PFSK-1 (cell line): Measurements from ENCODE around the gene BPI.

Experiments
- FOXP2 ChIP-seq: optimal IDR thresholded peaks from 2 replicates; pipeline ENCODE3; 2011; ENCODE audit warnings: borderline replicate concordance, control low read depth, inconsistent platforms; ENCODE audit not compliant: insufficient read depth; ENCODE audit errors: extremely low read length, extremely low read depth
- POLR2AphosphoS5 ChIP-seq: IDR thresholded peaks from 2 replicates; pipeline ENCODE4 v1.6.1; 2012; ENCODE audit warnings: low read depth, mild to moderate bottlenecking, control low read depth, low read length, moderate library complexity
- REST ChIP-seq, 2 experiments: IDR thresholded peaks; 2 replicates each; pipeline versions ENCODE4 v1.6.1 to v1.8.0; 2011 to 2012; ENCODE audit warnings: low read depth in 2 of 2, low read length in 2 of 2, control low read depth in 1 of 2, inconsistent platforms in 1 of 2, mild to moderate bottlenecking in 1 of 2, moderate library complexity in 1 of 2; ENCODE audit not compliant: insufficient read depth in 1 of 2
- SIN3A ChIP-seq: IDR thresholded peaks from 2 replicates; pipeline ENCODE4 v1.6.1; 2012; ENCODE audit warnings: mild to moderate bottlenecking, low read length, moderate library complexity, borderline replicate concordance; ENCODE audit not compliant: insufficient read depth
- TAF1 ChIP-seq: IDR thresholded peaks from 2 replicates; pipeline ENCODE4 v1.6.1; 2012; ENCODE audit warnings: low read length, control low read depth, borderline replicate concordance; ENCODE audit not compliant: insufficient read depth

The BPI gene

GRCh38 chr20:38271608-38272120, 32.3 kb upstream of the BPI start:
- no peak for TF ChIP-seq TAF1
- TF ChIP-seq REST (IDR thresholded peaks at IDR 0.05; ENCODE audit: insufficient read depth in 1 of 2, low read depth in 2 of 2, low read length in 2 of 2) = no peak
- TF ChIP-seq POLR2AphosphoS5 = no peak
- TF ChIP-seq SIN3A = no peak
- no peak for TF ChIP-seq FOXP2

DNA sequence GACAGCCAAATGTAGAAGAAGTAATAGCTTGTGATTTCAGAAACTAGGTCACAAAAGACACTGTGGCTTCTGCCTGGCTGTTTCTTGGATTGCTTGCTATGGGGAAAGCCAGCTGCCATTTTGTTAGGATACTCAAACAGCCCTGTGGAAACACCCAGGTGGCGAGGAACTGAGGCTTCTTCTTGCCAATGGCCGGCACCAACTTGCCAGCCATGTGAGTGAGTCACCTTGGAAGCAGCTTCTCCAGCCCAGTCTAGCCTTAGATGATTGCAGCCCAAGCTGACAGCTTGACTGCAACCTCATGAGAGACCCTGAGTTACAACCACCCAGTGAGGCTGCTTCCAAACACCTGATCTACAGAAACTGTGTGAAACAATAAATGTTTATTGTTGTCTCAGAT, 31.6 kb upstream of the BPI start:
- no peak for TF ChIP-seq TAF1
- TF ChIP-seq SIN3A = no peak

DNA sequence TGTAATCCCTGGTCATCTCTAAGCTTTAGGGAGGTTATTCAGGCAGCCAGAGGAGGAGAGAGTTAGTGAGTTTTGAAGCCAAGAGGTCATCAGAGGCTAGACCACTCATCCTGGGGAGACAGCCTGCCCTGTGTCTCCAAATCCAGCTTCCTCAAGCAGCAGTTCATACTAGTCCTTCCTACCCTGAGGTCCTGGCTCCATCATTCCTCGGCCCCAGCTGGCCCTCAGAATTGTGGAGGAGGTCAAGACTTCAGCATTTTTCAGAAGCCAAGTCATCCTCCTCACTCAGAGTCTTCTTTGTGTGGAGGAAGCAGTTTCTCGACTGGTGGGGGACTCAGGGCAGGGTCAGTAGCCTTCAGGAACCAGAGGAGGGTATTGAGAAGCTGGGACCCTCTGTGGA, 31.0 kb upstream of the BPI start:
- TF ChIP-seq TAF1 (no peak), SIN3A (no peak), REST (IDR thresholded peaks at IDR 0.05; ENCODE audit: insufficient read depth in 1 of 2, low read depth in 2 of 2, low read length in 2 of 2) (no peak)

- no peak for TF ChIP-seq POLR2AphosphoS5
- TF ChIP-seq TAF1 = no peak
- TF ChIP-seq FOXP2 = no peak
- TF ChIP-seq REST (IDR thresholded peaks at IDR 0.05; ENCODE audit: insufficient read depth in 1 of 2, low read depth in 2 of 2, low read length in 2 of 2) = no peak
- no peak for TF ChIP-seq SIN3A
These were observed 28.0 kb upstream of the BPI start for GRCh38 chr20:38275815-38276550.

DNA sequence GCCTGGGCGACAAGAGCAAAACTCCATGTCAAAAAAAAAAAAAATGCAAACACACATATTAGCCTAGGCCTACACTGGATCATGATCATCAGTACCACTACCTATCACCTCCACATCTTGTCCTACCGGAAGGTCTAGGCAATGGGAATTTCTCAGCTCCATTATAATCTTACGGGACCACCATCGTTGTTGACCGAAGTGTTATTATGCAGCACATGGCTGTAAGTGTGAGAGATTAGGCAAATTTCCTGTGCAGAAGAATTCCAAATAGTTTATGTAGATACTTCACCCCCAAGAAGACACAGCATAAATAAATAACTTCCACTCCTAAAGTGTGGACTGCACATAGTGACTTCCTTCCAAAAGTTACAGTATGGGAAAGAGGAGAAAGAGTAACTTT, 26.7 kb upstream of the BPI start:
- no peak for TF ChIP-seq REST (IDR thresholded peaks at IDR 0.05; ENCODE audit: insufficient read depth in 1 of 2, low read depth in 2 of 2, low read length in 2 of 2)
- TF ChIP-seq FOXP2 = no peak
- TF ChIP-seq POLR2AphosphoS5 = no peak
- TF ChIP-seq SIN3A = no peak
- TF ChIP-seq TAF1 = no peak
